HepG2 (cell line): ENCODE data around the gene ZCCHC10. TPM values are rescaled to one million over a fixed set of nuclear protein-coding genes. Genes with fewer than 3 reads are reported as not detected.

Source experiments
- AKAP8 ChIP-seq: sonication (generic); formaldehyde crosslinking; IDR thresholded peaks from 2 replicates; pipeline ENCODE4 v1.5.1; 2020; ENCODE audit warnings: mild to moderate bottlenecking, missing genetic modification reagents
- EHMT2 ChIP-seq: fragments of 200-600 bp; sonication (generic); IDR thresholded peaks from 2 replicates; pipeline ENCODE4 v1.7.0; 2017; ENCODE audit warnings: antibody characterized with exemption, low read depth, low read length, borderline replicate concordance
- MNT ChIP-seq: fragments of 450-650 bp; IDR thresholded peaks from 2 replicates; pipeline ENCODE4 v1.6.1; 2016
- MTF1 ChIP-seq: sonication (generic); formaldehyde crosslinking; IDR thresholded peaks from 2 replicates; pipeline ENCODE4 v1.5.0; 2020; ENCODE audit warnings: missing genetic modification reagents
- NCOA5 ChIP-seq: sonication (generic); formaldehyde crosslinking; IDR thresholded peaks from 2 replicates; pipeline ENCODE4 v1.4.0; 2020; ENCODE audit warnings: missing genetic modification reagents
- ONECUT2 ChIP-seq: sonication (generic); formaldehyde crosslinking; IDR thresholded peaks from 2 replicates; pipeline ENCODE4 v1.4.0; 2020; ENCODE audit warnings: missing genetic modification reagents
- RARA ChIP-seq: IDR thresholded peaks from 2 replicates; pipeline ENCODE4 v1.6.1; 2016; ENCODE audit warnings: missing genetic modification reagents, missing compliant biosample characterization
- SCMH1 ChIP-seq: sonication (generic); formaldehyde crosslinking; IDR thresholded peaks from 2 replicates; pipeline ENCODE4 v1.9.0; 2021; ENCODE audit warnings: missing genetic modification reagents, mild to moderate bottlenecking, borderline replicate concordance
- SP4 ChIP-seq: sonication (generic); formaldehyde crosslinking; IDR thresholded peaks from 2 replicates; pipeline ENCODE4 v1.8.1; 2023; ENCODE audit warnings: mild to moderate bottlenecking, missing genetic modification reagents
- STAG1 ChIP-seq: sonication (generic); formaldehyde crosslinking; IDR thresholded peaks from 2 replicates; pipeline ENCODE4 v1.4.0; 2020; ENCODE audit warnings: missing genetic modification reagents
- TBX3 ChIP-seq: fragments of 450-650 bp; IDR thresholded peaks from 2 replicates; pipeline ENCODE4 v1.6.1; 2017; ENCODE audit warnings: antibody characterized with exemption, mild to moderate bottlenecking, inconsistent platforms, borderline replicate concordance
- ZNF12 ChIP-seq: sonication (generic); formaldehyde crosslinking; IDR thresholded peaks from 2 replicates; pipeline ENCODE4 v1.5.0; 2020; ENCODE audit warnings: missing genetic modification reagents
- ZNF160 ChIP-seq: sonication (generic); formaldehyde crosslinking; IDR thresholded peaks from 2 replicates; pipeline ENCODE4 v1.8.0; 2022; ENCODE audit warnings: mild to moderate bottlenecking, inconsistent platforms, missing genetic modification reagents
- ZNF34 ChIP-seq: sonication (generic); formaldehyde crosslinking; IDR thresholded peaks from 2 replicates; pipeline ENCODE4 v1.4.0; 2020; ENCODE audit warnings: mild to moderate bottlenecking, missing genetic modification reagents, borderline replicate concordance
- ZNF800 ChIP-seq: sonication (generic); formaldehyde crosslinking; IDR thresholded peaks from 2 replicates; pipeline ENCODE4 v1.4.0; 2020; ENCODE audit warnings: missing genetic modification reagents
- polyA plus RNA-seq, 8 experiments: library from polyadenylated mRNA; depleted of rRNA in 3 of 8; stranded (reverse) in 7 of 8; unstranded in 1 of 8; fragments of >200 nt; fragmentation: Illumina TruSeq in 4 of 8; extraction: Trizol in 4 of 8; gene quantifications; 2 replicates each; pipeline versions ENCODE4 v1.2.1 to v1.2.3, GENCODE V29; 2011 to 2016; ENCODE audit warnings: low read depth in 4 of 8, missing spikeins in 1 of 8, mixed read lengths in 1 of 8; ENCODE audit not compliant: insufficient read depth in 1 of 8
- total RNA-seq, 5 experiments: library from RNA; depleted of rRNA; stranded (reverse); fragments of >200 nt; fragmentation: Illumina TruSeq; extraction: Trizol; gene quantifications; 2 replicates each; pipeline ENCODE4 v1.2.3, GENCODE V29; 2016; ENCODE audit warnings: low read depth in 1 of 5
- TF ChIP-seq, protein P1 (sequence below): sonication (generic); formaldehyde crosslinking; IDR thresholded peaks from 2 replicates; pipeline ENCODE4 v1.4.0; 2020; ENCODE audit warnings: missing genetic modification reagents
- TF ChIP-seq, protein P2 (sequence below): sonication (generic); formaldehyde crosslinking; IDR thresholded peaks from 2 replicates; pipeline ENCODE4 v1.5.1; 2020; ENCODE audit warnings: missing genetic modification reagents, mild to moderate bottlenecking, borderline replicate concordance
- TF ChIP-seq, protein P3 (sequence below): sonication (generic); formaldehyde crosslinking; IDR thresholded peaks from 2 replicates; pipeline ENCODE4 v1.5.1; 2020; ENCODE audit warnings: missing genetic modification reagents, mild to moderate bottlenecking, borderline replicate concordance
- TF ChIP-seq, protein P4 (sequence below): sonication (generic); formaldehyde crosslinking; IDR thresholded peaks from 2 replicates; pipeline ENCODE4 v1.4.0; 2020; ENCODE audit warnings: mild to moderate bottlenecking, missing genetic modification reagents

The ZCCHC10 gene
- total and polyA plus RNA-seq, 2 of the 13 experiments (the other 11 are each of a cell fraction or from before 2014, with no cell fraction given): 40.7 to 48.2 TPM

DNA sequence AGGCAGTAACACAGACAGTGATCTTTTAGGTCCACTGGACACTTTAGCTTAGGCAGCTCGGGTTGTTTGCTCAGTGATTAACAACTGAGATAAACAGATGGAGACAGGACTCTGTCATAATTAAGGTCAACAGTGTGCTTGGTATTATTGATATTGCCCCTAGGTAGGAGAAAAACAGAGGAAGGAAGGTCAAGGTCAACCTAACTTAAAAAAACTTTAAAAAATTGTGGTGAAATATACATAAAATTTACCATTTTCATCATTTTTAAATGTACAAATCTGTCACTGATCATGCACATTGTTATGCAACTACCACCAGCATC, 23.3 kb upstream of the ZCCHC10 start (continued):
- TF ChIP-seq ZNF800 (CRISPR knock-in tag): no peak
- peak; percentile 62 for TF ChIP-seq ONECUT2 (CRISPR knock-in tag)
- TF ChIP-seq MTF1 (CRISPR knock-in tag): no peak
- no peak for TF ChIP-seq ZNF12 (CRISPR knock-in tag)
- no peak for TF ChIP-seq ZNF34
- no peak for TF ChIP-seq ZNF160 (CRISPR knock-in tag)
- TF ChIP-seq, protein P1, sequence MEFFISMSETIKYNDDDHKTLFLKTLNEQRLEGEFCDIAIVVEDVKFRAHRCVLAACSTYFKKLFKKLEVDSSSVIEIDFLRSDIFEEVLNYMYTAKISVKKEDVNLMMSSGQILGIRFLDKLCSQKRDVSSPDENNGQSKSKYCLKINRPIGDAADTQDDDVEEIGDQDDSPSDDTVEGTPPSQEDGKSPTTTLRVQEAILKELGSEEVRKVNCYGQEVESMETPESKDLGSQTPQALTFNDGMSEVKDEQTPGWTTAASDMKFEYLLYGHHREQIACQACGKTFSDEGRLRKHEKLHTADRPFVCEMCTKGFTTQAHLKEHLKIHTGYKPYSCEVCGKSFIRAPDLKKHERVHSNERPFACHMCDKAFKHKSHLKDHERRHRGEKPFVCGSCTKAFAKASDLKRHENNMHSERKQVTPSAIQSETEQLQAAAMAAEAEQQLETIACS (CRISPR knock-in tag): no peak
- TF ChIP-seq AKAP8: no peak
- no peak for TF ChIP-seq STAG1 (CRISPR knock-in tag)
- TF ChIP-seq NCOA5 (CRISPR knock-in tag): no peak
- TF ChIP-seq RARA (CRISPR knock-in tag): peak; percentile 94
- TF ChIP-seq, protein P2, sequence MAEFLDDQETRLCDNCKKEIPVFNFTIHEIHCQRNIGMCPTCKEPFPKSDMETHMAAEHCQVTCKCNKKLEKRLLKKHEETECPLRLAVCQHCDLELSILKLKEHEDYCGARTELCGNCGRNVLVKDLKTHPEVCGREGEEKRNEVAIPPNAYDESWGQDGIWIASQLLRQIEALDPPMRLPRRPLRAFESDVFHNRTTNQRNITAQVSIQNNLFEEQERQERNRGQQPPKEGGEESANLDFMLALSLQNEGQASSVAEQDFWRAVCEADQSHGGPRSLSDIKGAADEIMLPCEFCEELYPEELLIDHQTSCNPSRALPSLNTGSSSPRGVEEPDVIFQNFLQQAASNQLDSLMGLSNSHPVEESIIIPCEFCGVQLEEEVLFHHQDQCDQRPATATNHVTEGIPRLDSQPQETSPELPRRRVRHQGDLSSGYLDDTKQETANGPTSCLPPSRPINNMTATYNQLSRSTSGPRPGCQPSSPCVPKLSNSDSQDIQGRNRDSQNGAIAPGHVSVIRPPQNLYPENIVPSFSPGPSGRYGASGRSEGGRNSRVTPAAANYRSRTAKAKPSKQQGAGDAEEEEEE (CRISPR knock-in tag): no peak
- TF ChIP-seq SP4 (CRISPR knock-in tag): no peak
- TF ChIP-seq, protein P3, sequence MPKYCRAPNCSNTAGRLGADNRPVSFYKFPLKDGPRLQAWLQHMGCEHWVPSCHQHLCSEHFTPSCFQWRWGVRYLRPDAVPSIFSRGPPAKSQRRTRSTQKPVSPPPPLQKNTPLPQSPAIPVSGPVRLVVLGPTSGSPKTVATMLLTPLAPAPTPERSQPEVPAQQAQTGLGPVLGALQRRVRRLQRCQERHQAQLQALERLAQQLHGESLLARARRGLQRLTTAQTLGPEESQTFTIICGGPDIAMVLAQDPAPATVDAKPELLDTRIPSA (CRISPR knock-in tag): no peak
- TF ChIP-seq SCMH1 (CRISPR knock-in tag): no peak
- peak; percentile 20; the same call in 1 of the 2 replicates for TF ChIP-seq TBX3
- no peak for TF ChIP-seq MNT
- TF ChIP-seq, protein P4, sequence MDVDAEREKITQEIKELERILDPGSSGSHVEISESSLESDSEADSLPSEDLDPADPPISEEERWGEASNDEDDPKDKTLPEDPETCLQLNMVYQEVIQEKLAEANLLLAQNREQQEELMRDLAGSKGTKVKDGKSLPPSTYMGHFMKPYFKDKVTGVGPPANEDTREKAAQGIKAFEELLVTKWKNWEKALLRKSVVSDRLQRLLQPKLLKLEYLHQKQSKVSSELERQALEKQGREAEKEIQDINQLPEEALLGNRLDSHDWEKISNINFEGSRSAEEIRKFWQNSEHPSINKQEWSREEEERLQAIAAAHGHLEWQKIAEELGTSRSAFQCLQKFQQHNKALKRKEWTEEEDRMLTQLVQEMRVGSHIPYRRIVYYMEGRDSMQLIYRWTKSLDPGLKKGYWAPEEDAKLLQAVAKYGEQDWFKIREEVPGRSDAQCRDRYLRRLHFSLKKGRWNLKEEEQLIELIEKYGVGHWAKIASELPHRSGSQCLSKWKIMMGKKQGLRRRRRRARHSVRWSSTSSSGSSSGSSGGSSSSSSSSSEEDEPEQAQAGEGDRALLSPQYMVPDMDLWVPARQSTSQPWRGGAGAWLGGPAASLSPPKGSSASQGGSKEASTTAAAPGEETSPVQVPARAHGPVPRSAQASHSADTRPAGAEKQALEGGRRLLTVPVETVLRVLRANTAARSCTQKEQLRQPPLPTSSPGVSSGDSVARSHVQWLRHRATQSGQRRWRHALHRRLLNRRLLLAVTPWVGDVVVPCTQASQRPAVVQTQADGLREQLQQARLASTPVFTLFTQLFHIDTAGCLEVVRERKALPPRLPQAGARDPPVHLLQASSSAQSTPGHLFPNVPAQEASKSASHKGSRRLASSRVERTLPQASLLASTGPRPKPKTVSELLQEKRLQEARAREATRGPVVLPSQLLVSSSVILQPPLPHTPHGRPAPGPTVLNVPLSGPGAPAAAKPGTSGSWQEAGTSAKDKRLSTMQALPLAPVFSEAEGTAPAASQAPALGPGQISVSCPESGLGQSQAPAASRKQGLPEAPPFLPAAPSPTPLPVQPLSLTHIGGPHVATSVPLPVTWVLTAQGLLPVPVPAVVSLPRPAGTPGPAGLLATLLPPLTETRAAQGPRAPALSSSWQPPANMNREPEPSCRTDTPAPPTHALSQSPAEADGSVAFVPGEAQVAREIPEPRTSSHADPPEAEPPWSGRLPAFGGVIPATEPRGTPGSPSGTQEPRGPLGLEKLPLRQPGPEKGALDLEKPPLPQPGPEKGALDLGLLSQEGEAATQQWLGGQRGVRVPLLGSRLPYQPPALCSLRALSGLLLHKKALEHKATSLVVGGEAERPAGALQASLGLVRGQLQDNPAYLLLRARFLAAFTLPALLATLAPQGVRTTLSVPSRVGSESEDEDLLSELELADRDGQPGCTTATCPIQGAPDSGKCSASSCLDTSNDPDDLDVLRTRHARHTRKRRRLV (CRISPR knock-in tag): no peak
- TF ChIP-seq EHMT2: no peak
